K562 (cell line): Measurements from ENCODE around the gene SCP2. TPM values are rescaled to one million over a fixed set of nuclear protein-coding genes. Genes with fewer than 3 reads are reported as not detected.

Experiments
- ATAC-seq: fragments of 200-7000 bp; cut with Tn5 transposase; 3 replicates; pipeline ENCODE4 v1.9.1; 2020; ENCODE audit warnings: moderate library complexity
- BruUV-seq: library from RNA; stranded (reverse); fragments of 400-500 nt; replicated peaks from 2 replicates; lab custom pipeline; 2021; lab: Mats Ljungman, UMichigan
- CTCF ChIA-PET: fragments of 300-600 bp; formaldehyde crosslinking; extraction: SDS; loops from one replicate; lab custom pipeline; 2021; ENCODE audit warnings: low intra/inter-chr PET ratio; lab: Yijun Ruan, JAX
- POLR2A ChIA-PET: fragments of 300-600, 350-650 bp; sonication (Branson Sonifier 250); formaldehyde crosslinking; extraction: SDS; loops from one replicate; lab custom pipeline; 2021; ENCODE audit warnings: antibody characterized with exemption, inconsistent platforms; lab: Yijun Ruan, JAX
- DNase-seq, 4 experiments: peaks; one replicate each; pipeline versions ENCODE4 v3.0.0 to v3.0.0-alpha.2; 2011 to 2018; ENCODE audit warnings: low spot score in 3 of 4, mixed read lengths in 3 of 4; ENCODE audit errors: extremely low read depth in 1 of 4
- FAIRE-seq: peaks from 2 replicates; lab custom pipeline; 2011; peaks lifted over from hg19 to GRCh38; lab: Jason Lieb, UNC
- H2AFZ ChIP-seq: 2 replicates; pipeline ENCODE4 v1.6.0; 2011; ENCODE audit warnings: low read depth, low read length, control low read depth, inconsistent platforms
- H3K27ac ChIP-seq: fragments of 200-600 bp; 3 replicates; pipeline ENCODE4 v1.8.0; 2011; ENCODE audit warnings: low read depth, mild to moderate bottlenecking, control low read depth, inconsistent platforms, low read length, moderate library complexity, mixed read lengths; ENCODE audit errors: extremely low read depth
- H3K27me3 ChIP-seq, 2 experiments: fragments of 300-600 bp in 1 of 2; 2 replicates in 1 of 2; 3 replicates in 1 of 2; pipeline versions ENCODE4 v1.6.0 to v1.8.0; 2011; ENCODE audit warnings: inconsistent platforms in 2 of 2, low read length in 2 of 2, mild to moderate bottlenecking in 1 of 2, mixed read lengths in 1 of 2, moderate library complexity in 1 of 2; ENCODE audit not compliant: control insufficient read depth in 2 of 2, insufficient read depth in 2 of 2
- H3K36me3 ChIP-seq: fragments of 300-600 bp; 3 replicates; pipeline ENCODE4 v1.8.0; 2011; ENCODE audit warnings: mild to moderate bottlenecking, low read length, inconsistent platforms; ENCODE audit not compliant: control insufficient read depth, insufficient read depth
- H3K4me1 ChIP-seq, 2 experiments: fragments of 200-600 bp in 1 of 2; replicated peaks in 1 of 2; 2 replicates in 1 of 2; 3 replicates in 1 of 2; pipeline versions ENCODE4 v1.5.1 to v1.8.0; 2011; ENCODE audit warnings: inconsistent platforms in 2 of 2, low read length in 2 of 2, mild to moderate bottlenecking in 1 of 2, mixed read lengths in 1 of 2, moderate library complexity in 1 of 2; ENCODE audit not compliant: control insufficient read depth in 2 of 2, insufficient read depth in 2 of 2
- H3K4me2 ChIP-seq: 2 replicates; pipeline ENCODE4 v1.6.1; 2011; ENCODE audit warnings: low read length, control low read depth, inconsistent platforms, mixed read lengths; ENCODE audit not compliant: insufficient read depth
- H3K4me3 ChIP-seq: fragments of 200-600 bp; sonication (generic), shearing (Covaris generic); 2 replicates; pipeline ENCODE4 v1.5.1; 2016; ENCODE audit warnings: control low read depth, inconsistent platforms
- H3K79me2 ChIP-seq: fragments of 200-600 bp; 3 replicates; pipeline ENCODE4 v1.8.0; 2011; ENCODE audit warnings: low read length, inconsistent platforms; ENCODE audit not compliant: control insufficient read depth, insufficient read depth
- H3K9ac ChIP-seq, 2 experiments: 2 replicates each; pipeline versions ENCODE4 v1.6.0 to v1.6.1; 2011; ENCODE audit warnings: low read depth in 2 of 2, low read length in 2 of 2, control low read depth in 1 of 2, inconsistent platforms in 1 of 2, mild to moderate bottlenecking in 1 of 2, mixed read lengths in 1 of 2; ENCODE audit not compliant: insufficient read depth in 1 of 2
- H3K9me1 ChIP-seq: one replicate; pipeline ENCODE4 v1.6.0; 2011; ENCODE audit warnings: inconsistent platforms, mild to moderate bottlenecking, low read length, moderate library complexity; ENCODE audit not compliant: control insufficient read depth, insufficient read depth
- H3K9me3 ChIP-seq: replicated peaks from 2 replicates; pipeline ENCODE4 v1.5.1; 2011; ENCODE audit warnings: low read depth, low read length, inconsistent platforms; ENCODE audit not compliant: control insufficient read depth, insufficient read depth
- H4K20me1 ChIP-seq: replicated peaks from 2 replicates; pipeline ENCODE4 v1.6.1; 2011; ENCODE audit warnings: low read length, inconsistent platforms, mixed read lengths; ENCODE audit not compliant: control insufficient read depth, insufficient read depth
- YY1 ChIP-seq, 3 experiments: IDR thresholded peaks; 2 replicates each; pipeline ENCODE4 v1.6.1; 2011; ENCODE audit warnings: low read length in 2 of 3, mild to moderate bottlenecking in 2 of 3, moderate library complexity in 2 of 3, borderline replicate concordance in 1 of 3, control low read depth in 1 of 3, low read depth in 1 of 3; ENCODE audit not compliant: insufficient read depth in 3 of 3, insufficient replicate concordance in 2 of 3, control insufficient read depth in 1 of 3, insufficient read length in 1 of 3; ENCODE audit errors: extremely low read depth in 1 of 3
- WGBS: fragments of 100-300 bp; shearing (Covaris generic); methylation state at CpG from one replicate; pipeline ENCODE4 v1.1.6; 2016; ENCODE audit warnings: low coverage, mixed read lengths; ENCODE audit not compliant: insufficient coverage; ENCODE audit errors: missing lambda C conversion rate; 5-methylcytosine and 5-hydroxymethylcytosine counted together
- in situ Hi-C: fragments of 300-500 bp; cut with MboI; formaldehyde crosslinking; loops from 4 replicates; pipeline ENCODE4 v1.15.0; 2018; ENCODE audit warnings: inconsistent platforms, mixed read lengths
- intact Hi-C: fragments of 100-400 bp; cut with micrococcal nuclease; formaldehyde crosslinking; loops from 2 replicates; pipeline ENCODE4 v1.14.2; 2022
- polyA plus RNA-seq, 8 experiments: library from polyadenylated mRNA; depleted of rRNA in 4 of 8; stranded (reverse) in 5 of 8; unstranded in 3 of 8; fragments of >200 nt; fragmentation: Nextera tagmentation in 2 of 8; fragmentation: Illumina TruSeq in 1 of 8; extraction: Ambion mirVana in 2 of 8; extraction: Trizol in 1 of 8; gene quantifications; 2 replicates each; pipeline versions ENCODE4 v1.2.1 to v1.2.3, GENCODE V29; 2011 to 2014; ENCODE audit warnings: inconsistent platforms in 1 of 8, missing spikeins in 1 of 8
- total RNA-seq, 7 experiments: library from RNA; depleted of rRNA in 6 of 7; stranded (reverse); fragments of >200 nt in 6 of 7; fragmentation: Illumina TruSeq in 2 of 7; extraction: Trizol in 2 of 7; gene quantifications; 2 replicates each; pipeline versions ENCODE4 v1.2.1 to v1.2.3, GENCODE V29; 2011 to 2021; ENCODE audit warnings: low replicate concordance in 1 of 7
- TF ChIP-seq, protein P1 (sequence below): fragments of 250-450 bp; sonication (Bioruptor Pico); IDR thresholded peaks from 2 replicates; pipeline ENCODE4 v1.5.0; 2021; ENCODE audit warnings: mild to moderate bottlenecking, moderate library complexity

The SCP2 gene
- total and polyA plus RNA-seq, 9 of the 15 experiments (the other 6 are each of a cell fraction or from before 2014, with no cell fraction given) = 63.8 to 258 (median 106) TPM

DNA sequence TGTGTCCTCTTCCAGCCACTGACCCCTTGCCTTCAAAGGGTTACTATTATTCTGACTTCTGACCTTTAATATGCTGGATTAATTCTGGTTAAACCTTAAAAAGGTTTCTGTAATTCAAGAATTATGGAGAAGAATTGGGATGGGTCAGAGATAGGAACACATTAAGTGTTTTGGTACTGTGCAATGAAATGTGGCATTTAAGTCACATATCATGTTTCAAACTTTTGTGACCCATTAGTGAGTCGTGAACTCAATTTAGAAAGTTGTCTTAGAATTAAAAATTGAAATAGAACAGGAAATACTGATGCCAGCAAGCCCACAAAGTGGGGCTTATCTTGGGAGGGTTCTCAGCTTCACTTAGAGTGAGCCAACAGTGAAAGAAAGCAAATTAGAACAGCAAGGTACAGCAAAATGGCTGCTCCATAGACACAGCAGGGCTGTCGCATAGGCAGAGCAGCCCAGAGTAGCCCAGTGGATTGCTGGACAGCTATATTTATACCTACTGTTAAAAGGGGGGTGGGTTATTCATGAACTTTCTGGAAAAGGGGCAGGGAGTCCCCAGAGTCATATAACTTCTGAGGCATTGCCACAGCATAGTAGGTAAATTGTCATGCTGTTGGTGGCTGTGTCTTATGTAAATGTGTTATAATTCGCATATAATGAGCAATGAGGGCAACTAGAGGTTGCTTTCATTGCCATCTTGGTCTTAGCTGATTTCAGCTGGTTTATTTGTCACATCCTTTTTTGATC, 10.5 kb downstream of the SCP2 start:
- Histone ChIP-seq H3K27me3 (no peaks in the 10 kb centered on the region), H4K20me1 (no peaks in the 10 kb centered on the region), H3K9me3 (no peaks in the 10 kb centered on the region), H3K27ac (no peak overlapping the region), H2AFZ (no peak overlapping the region), H3K4me1 (no peaks in the 10 kb centered on the region), H3K9me1 (no peaks in the 10 kb centered on the region), H3K36me3 (no peaks in the 10 kb centered on the region), H3K9ac (no peak overlapping the region), H3K4me3 (no peak overlapping the region), H3K79me2 (no peaks in the 10 kb centered on the region), H3K4me2 (no peak overlapping the region)
- ATAC-seq (peak; percentile 79), DNase-seq (no peak), FAIRE-seq (no peak)
- TF ChIP-seq YY1 (IDR thresholded peaks at IDR 0.05; ENCODE audit: borderline replicate concordance in 1 of 3, control insufficient read depth in 1 of 3, extremely low read depth in 1 of 3, insufficient read depth in 3 of 3, insufficient read length in 1 of 3, insufficient replicate concordance in 2 of 3, low read depth in 1 of 3, low read length in 2 of 3) = peak in 1 of 3 experiments; percentile 55
- TF ChIP-seq, protein P1, sequence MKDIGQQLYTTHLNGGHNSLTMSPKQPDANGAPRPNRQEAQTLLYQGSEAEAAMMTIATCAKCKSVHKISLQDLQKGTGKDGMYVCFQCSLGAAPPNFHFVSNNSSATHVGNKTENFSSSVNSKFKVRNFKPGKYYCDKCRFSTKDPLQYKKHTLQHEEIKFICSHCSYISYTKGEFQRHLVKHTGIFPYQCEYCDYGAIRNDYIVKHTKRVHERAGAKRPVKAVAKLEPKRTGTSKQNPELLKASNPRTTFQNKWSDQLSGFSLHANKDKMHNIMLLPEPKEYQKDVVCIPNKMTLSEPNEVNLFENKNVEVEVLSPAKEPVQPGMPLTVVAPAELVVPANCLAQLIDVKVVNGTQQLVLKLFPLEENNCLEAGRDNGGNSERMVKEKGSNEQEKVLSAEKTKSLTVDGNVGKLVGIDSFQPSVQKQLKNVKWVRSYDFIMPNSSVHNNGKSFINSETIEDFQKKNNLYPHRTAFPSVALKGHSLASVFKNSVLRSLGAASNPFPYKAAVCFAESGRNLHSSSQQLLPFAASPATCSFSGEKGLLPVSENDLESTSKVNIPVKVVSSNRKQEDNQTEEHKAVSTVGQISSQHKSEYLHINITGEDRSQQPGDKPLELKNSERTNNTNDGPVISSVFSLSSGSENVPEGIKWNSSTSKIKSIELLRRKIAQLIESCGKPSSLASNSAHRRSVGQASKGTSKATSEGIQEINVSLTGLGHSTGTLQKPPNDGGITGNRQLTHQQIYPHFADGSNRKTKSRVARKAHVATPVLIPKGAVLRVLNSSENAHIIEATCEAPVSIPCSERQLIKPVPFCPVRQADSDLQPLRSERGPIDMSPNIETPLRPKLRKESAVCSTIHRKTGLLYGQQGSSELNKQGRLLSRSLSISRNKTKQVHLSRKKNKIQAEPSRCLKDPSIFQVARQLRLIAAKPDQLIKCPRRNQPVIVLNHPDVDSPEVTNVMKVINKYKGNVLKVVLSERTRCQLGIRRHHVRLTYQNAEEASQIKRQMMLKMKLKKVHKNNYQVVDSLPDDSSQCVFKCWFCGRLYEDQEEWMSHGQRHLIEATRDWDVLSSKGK (CRISPR knock-in tag) = no peak
- intact Hi-C loops = no loop called here
- CTCF ChIA-PET = no interaction called here
- 30% methylated on average over 3 of the region's 3 CpGs for WGBS
- in situ Hi-C loops = no loop called here
- POLR2A ChIA-PET = interaction anchor here (0.6 kb wide), 1 partner anchor 218 kb away, joined by 3 read pairs; no protein-coding TSS in a partner anchor
- BruUV-seq = no TSS peak
